Neural cell (in vitro differentiated cells): ENCODE data around the gene BCKDHB. TPM values are rescaled to one million over a fixed set of nuclear protein-coding genes. Genes with fewer than 3 reads are reported as not detected.

Experiments
- H2AFZ ChIP-seq: fragments of 200-600, 300-800 bp; sonication (generic), shearing (Covaris generic); 2 replicates; pipeline ENCODE4 v1.6.0; 2014; ENCODE audit warnings: low read depth, mild to moderate bottlenecking, antibody characterized with exemption, low read length, moderate library complexity
- H3F3A ChIP-seq: fragments of 200-600 bp; shearing (Covaris generic); 2 replicates; pipeline ENCODE4 v1.6.1; 2016; ENCODE audit warnings: mild to moderate bottlenecking, moderate library complexity, mixed read lengths, antibody characterized with exemption, low read length; ENCODE audit not compliant: insufficient read depth, poor library complexity, severe bottlenecking
- H3K27ac ChIP-seq: fragments of 200-600, 300-800 bp; sonication (generic), shearing (Covaris generic); 2 replicates; pipeline ENCODE4 v1.5.1; 2014; ENCODE audit warnings: mild to moderate bottlenecking, low read length, moderate library complexity
- H3K27me3 ChIP-seq: fragments of 300-800, 200-600 bp; sonication (generic), shearing (Covaris generic); 2 replicates; pipeline ENCODE4 v1.6.0; 2014; ENCODE audit warnings: mild to moderate bottlenecking, low read depth, low read length, moderate library complexity; ENCODE audit not compliant: insufficient read depth
- H3K36me3 ChIP-seq: fragments of 300-800, 200-600 bp; sonication (generic), shearing (Covaris generic); 2 replicates; pipeline ENCODE4 v1.5.1; 2014; ENCODE audit warnings: mild to moderate bottlenecking, antibody characterized with exemption, low read length, moderate library complexity; ENCODE audit not compliant: insufficient read depth
- H3K4me2 ChIP-seq: fragments of 300-800, 200-600 bp; sonication (generic), shearing (Covaris generic); 2 replicates; pipeline ENCODE4 v1.6.0; 2014; ENCODE audit warnings: mild to moderate bottlenecking, low read length
- H3K4me3 ChIP-seq: fragments of 300-800, 200-600 bp; sonication (generic), shearing (Covaris generic); 2 replicates; pipeline ENCODE4 v1.5.1; 2014; ENCODE audit warnings: mild to moderate bottlenecking, low read length, moderate library complexity
- H3K79me2 ChIP-seq: fragments of 200-600 bp; shearing (Covaris generic); replicated peaks from 2 replicates; pipeline ENCODE4 v1.6.0; 2014; ENCODE audit warnings: mild to moderate bottlenecking, low read length, moderate library complexity; ENCODE audit not compliant: insufficient read depth
- H3K9ac ChIP-seq: fragments of 300-800, 200-600 bp; sonication (generic), shearing (Covaris generic); 2 replicates; pipeline ENCODE4 v1.6.1; 2016; ENCODE audit warnings: mild to moderate bottlenecking, low read length, mixed read lengths
- H3K9me2 ChIP-seq: fragments of 200-600 bp; shearing (Covaris generic); 2 replicates; pipeline ENCODE4 v1.6.1; 2016; ENCODE audit warnings: mild to moderate bottlenecking, low read length, mixed read lengths; ENCODE audit not compliant: insufficient read depth
- H3K9me3 ChIP-seq: fragments of 200-600, 300-800 bp; sonication (generic), shearing (Covaris generic); 2 replicates; pipeline ENCODE4 v1.6.1; 2016; ENCODE audit warnings: mild to moderate bottlenecking, mixed run types, low read length, moderate library complexity, mixed read lengths
- H4K20me1 ChIP-seq: fragments of 200-600 bp; shearing (Covaris generic); 2 replicates; pipeline ENCODE4 v1.6.1; 2016; ENCODE audit warnings: mild to moderate bottlenecking, mixed run types; ENCODE audit not compliant: insufficient read depth
- EP300 ChIP-seq: fragments of 450-650 bp; conservative IDR thresholded peaks from 2 replicates; pipeline ENCODE4 v1.6.1; 2014; ENCODE audit warnings: antibody characterized with exemption, mild to moderate bottlenecking, moderate library complexity; ENCODE audit not compliant: poor library complexity, severe bottlenecking
- EZH2 ChIP-seq: fragments of 200-600, 300-800 bp; shearing (Covaris generic), sonication (generic); IDR thresholded peaks from 2 replicates; pipeline ENCODE4 v1.6.1; 2014; ENCODE audit warnings: antibody characterized with exemption, low read length, borderline replicate concordance, mild to moderate bottlenecking; ENCODE audit not compliant: insufficient read depth, poor library complexity, severe bottlenecking
- MXI1 ChIP-seq: fragments of 450-650 bp; conservative IDR thresholded peaks from 2 replicates; pipeline ENCODE4 v1.6.1; 2014; ENCODE audit warnings: antibody characterized with exemption, mild to moderate bottlenecking; ENCODE audit not compliant: poor library complexity, severe bottlenecking
- POLR2AphosphoS5 ChIP-seq: IDR thresholded peaks from 2 replicates; pipeline ENCODE4 v1.6.1; 2012
- RAD21 ChIP-seq: fragments of 450-650 bp; conservative IDR thresholded peaks from 2 replicates; pipeline ENCODE4 v1.6.1; 2014; ENCODE audit warnings: antibody characterized with exemption, mild to moderate bottlenecking, moderate library complexity
- SMC3 ChIP-seq: fragments of 450-650 bp; conservative IDR thresholded peaks from 2 replicates; pipeline ENCODE4 v1.6.1; 2014; ENCODE audit warnings: antibody characterized with exemption, mild to moderate bottlenecking, moderate library complexity; ENCODE audit not compliant: poor library complexity
- TAF1 ChIP-seq: IDR thresholded peaks from 2 replicates; pipeline ENCODE4 v1.6.1; 2012; ENCODE audit warnings: low read depth
- polyA plus RNA-seq: library from polyadenylated mRNA; depleted of rRNA; stranded (reverse); fragments of >200 nt; gene quantifications from 2 replicates; pipeline ENCODE4 v1.2.3, GENCODE V29; 2014
- TF ChIP-seq, protein P1 (sequence below): fragments of 450-650 bp; IDR thresholded peaks from 2 replicates; pipeline ENCODE4 v1.5.1; 2014; ENCODE audit warnings: antibody characterized with exemption, mild to moderate bottlenecking, moderate library complexity; ENCODE audit not compliant: poor library complexity, severe bottlenecking
- TF ChIP-seq, protein P2 (sequence below): IDR thresholded peaks from 2 replicates; pipeline ENCODE4 v1.6.1; 2012; ENCODE audit warnings: borderline replicate concordance

Gene BCKDHB
- polyA plus RNA-seq, 1 donor from 2014 or later: 16.1 TPM

- Histone ChIP-seq H3K4me2 (no peak overlapping the region), H3K79me2 (no peaks in the 10 kb centered on the region), H3K27ac (no peak overlapping the region), H3K36me3 (no peaks in the 10 kb centered on the region), H3K4me3 (no peak overlapping the region), H3K9me3 (no peaks in the 10 kb centered on the region), H3K27me3 (no peaks in the 10 kb centered on the region), H2AFZ (no peak overlapping the region), H3K9ac (no peak overlapping the region), H3K9me2 (no peaks in the 10 kb centered on the region), H4K20me1 (no peaks in the 10 kb centered on the region), H3F3A (no peaks in the 10 kb centered on the region)
- TF ChIP-seq SMC3 (no peak), RAD21 (no peak), TAF1 (no peak), EP300 (no peak), POLR2AphosphoS5 (no peak), MXI1 (no peak), EZH2 (no peak)
- TF ChIP-seq, protein P1, sequence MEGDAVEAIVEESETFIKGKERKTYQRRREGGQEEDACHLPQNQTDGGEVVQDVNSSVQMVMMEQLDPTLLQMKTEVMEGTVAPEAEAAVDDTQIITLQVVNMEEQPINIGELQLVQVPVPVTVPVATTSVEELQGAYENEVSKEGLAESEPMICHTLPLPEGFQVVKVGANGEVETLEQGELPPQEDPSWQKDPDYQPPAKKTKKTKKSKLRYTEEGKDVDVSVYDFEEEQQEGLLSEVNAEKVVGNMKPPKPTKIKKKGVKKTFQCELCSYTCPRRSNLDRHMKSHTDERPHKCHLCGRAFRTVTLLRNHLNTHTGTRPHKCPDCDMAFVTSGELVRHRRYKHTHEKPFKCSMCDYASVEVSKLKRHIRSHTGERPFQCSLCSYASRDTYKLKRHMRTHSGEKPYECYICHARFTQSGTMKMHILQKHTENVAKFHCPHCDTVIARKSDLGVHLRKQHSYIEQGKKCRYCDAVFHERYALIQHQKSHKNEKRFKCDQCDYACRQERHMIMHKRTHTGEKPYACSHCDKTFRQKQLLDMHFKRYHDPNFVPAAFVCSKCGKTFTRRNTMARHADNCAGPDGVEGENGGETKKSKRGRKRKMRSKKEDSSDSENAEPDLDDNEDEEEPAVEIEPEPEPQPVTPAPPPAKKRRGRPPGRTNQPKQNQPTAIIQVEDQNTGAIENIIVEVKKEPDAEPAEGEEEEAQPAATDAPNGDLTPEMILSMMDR: no peak
- TF ChIP-seq, protein P2, sequence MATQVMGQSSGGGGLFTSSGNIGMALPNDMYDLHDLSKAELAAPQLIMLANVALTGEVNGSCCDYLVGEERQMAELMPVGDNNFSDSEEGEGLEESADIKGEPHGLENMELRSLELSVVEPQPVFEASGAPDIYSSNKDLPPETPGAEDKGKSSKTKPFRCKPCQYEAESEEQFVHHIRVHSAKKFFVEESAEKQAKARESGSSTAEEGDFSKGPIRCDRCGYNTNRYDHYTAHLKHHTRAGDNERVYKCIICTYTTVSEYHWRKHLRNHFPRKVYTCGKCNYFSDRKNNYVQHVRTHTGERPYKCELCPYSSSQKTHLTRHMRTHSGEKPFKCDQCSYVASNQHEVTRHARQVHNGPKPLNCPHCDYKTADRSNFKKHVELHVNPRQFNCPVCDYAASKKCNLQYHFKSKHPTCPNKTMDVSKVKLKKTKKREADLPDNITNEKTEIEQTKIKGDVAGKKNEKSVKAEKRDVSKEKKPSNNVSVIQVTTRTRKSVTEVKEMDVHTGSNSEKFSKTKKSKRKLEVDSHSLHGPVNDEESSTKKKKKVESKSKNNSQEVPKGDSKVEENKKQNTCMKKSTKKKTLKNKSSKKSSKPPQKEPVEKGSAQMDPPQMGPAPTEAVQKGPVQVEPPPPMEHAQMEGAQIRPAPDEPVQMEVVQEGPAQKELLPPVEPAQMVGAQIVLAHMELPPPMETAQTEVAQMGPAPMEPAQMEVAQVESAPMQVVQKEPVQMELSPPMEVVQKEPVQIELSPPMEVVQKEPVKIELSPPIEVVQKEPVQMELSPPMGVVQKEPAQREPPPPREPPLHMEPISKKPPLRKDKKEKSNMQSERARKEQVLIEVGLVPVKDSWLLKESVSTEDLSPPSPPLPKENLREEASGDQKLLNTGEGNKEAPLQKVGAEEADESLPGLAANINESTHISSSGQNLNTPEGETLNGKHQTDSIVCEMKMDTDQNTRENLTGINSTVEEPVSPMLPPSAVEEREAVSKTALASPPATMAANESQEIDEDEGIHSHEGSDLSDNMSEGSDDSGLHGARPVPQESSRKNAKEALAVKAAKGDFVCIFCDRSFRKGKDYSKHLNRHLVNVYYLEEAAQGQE: no peak
Measured at GRCh38 chr6:80357674-80358073, 251.2 kb downstream of the BCKDHB start.

DNA sequence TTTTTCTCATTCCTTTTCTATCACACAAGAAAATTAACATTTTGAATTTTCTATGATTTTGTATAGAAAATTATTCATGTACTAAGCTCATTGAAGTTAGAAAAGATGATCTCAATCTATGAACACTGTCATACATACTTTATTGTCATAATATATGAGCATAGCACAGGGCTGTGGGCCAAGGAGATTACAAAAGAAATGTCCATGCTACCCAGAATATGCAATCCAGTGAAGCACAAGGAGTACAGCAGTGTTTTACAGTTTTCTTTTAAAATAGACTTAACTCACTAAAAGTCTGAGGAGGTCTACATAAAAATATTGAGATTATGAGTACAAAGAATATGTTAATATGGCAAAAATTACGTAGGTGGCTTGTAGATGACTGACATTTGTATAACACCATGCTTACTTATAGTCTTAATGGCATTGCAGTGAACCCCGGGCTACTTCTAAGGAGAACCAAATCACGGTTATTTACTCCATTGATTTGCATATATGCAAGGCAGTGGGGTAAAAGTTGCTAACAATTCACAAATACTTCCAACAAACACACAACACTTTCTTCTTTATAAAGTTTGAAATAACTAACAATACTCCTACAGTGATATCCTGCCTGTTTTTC lies 257.1 kb downstream of the BCKDHB start:
- H4K20me1 ChIP-seq: no peaks in the 10 kb centered on the region
- TF ChIP-seq MXI1: no peak
- no peak for TF ChIP-seq TAF1
- no peak for TF ChIP-seq EP300
- TF ChIP-seq RAD21: no peak
- TF ChIP-seq, protein P2: no peak
- TF ChIP-seq, protein P1: no peak
- TF ChIP-seq EZH2: no peak
- no peak overlapping the region for H3K27ac ChIP-seq
- no peak overlapping the region for H2AFZ ChIP-seq
- H3K36me3 ChIP-seq: no peaks in the 10 kb centered on the region
- H3K9ac ChIP-seq: no peak overlapping the region
- no peaks in the 10 kb centered on the region for H3K27me3 ChIP-seq
- no peak overlapping the region for H3K4me2 ChIP-seq
- H3K4me3 ChIP-seq: no peak overlapping the region
- no peaks in the 10 kb centered on the region for H3K79me2 ChIP-seq
- H3F3A ChIP-seq: no peaks in the 10 kb centered on the region
- no peaks in the 10 kb centered on the region for H3K9me2 ChIP-seq
- H3K9me3 ChIP-seq: no peaks in the 10 kb centered on the region
